HFF-Myc (cell line): ENCODE measurements around the gene YTHDF1.
A peak's percentile ranks its signal among the peaks of the same experiment; 100 is the strongest.

Source experiments
- DNase-seq: peaks from one replicate; pipeline ENCODE4 v3.0.0-alpha.2; 2011; ENCODE audit warnings: low read depth; ENCODE audit errors: extremely low read depth
- H3K4me3 ChIP-seq: replicated peaks from 2 replicates; pipeline ENCODE4 v1.5.1; 2011; ENCODE audit warnings: low read depth, mild to moderate bottlenecking, control low read depth, low read length
- CTCF ChIP-seq: IDR thresholded peaks from 2 replicates; pipeline ENCODE4 v1.5.1; 2012; ENCODE audit warnings: mild to moderate bottlenecking, low read depth, low read length, control low read depth; ENCODE audit errors: missing control alignments

The YTHDF1 gene

DNA sequence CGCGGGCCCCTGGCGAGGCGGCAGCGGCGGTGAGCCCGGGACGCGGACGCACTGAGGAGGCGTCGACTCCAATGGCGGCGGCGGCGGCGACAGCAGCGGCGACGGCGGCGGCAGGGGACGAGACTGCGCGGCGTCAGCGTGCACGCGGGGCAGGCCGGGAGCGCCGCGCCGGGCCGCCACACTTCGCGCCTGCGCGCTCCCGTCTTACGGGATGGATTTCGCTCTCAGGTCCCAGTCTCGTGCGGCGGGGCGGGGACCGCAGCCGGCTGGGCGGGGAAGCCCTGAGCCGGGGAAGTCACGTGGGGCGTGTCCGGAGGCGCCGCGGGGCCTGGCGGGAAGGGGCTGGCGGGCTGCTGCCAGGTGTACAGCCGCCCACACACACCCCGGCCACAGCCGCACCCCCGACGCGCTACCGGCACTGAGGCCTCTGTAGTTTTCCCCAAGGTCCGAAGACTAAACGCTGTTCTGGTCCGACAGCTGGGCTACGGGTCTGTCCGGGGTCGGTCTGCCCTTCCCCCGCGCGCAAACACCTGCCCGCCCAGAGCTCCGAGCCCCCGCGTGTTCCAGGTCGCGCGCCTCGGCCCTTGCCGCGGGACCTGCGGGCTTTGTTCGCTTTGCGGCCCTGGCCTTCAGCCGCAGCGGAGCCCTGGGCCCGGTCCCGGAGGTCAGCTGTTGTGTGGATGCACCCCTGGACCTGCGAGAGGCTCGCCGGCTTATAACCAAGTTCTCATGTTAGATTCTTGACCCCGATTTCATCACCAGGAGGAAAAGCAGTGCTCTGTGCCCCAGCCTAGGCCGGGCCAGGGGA lies at the start of gene YTHDF1:
YTHDF1 (minus strand) TSS at position 91 of the 808 bp plus-strand sequence. CDS start 239 bp downstream, outside the sequence.
- H3K4me3 ChIP-seq = peak within 1 kb of the TSS; percentile 83
- DNase-seq = peak; percentile 78
- no peak for TF ChIP-seq CTCF

GRCh38 chr20:63264519-63264918 lies 48.6 kb upstream of the YTHDF1 start:
- H3K4me3 ChIP-seq = no peak overlapping the region
- no peak for DNase-seq
- no peak for TF ChIP-seq CTCF

DNA sequence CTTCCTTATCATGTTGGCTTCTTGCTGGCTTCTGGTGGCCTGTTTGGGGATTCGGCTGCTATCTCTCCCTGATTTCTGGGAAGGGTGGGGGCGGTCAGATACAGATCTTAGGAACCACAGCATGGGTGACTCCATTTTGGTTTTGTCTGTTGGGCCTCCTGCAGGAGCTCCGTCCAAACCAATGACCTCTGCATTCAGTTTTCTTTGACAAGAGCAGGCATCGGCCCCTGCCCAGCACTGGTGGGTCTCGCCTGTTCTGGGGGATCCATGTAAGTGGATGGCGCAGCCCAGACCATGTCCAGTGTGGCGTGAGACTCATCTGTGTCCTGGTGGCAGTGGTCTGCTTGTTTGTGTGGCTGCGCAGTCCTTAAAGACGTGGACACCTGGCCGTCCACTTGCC lies 48.1 kb upstream of the YTHDF1 start:
- no peak for TF ChIP-seq CTCF
- DNase-seq = no peak
- no peak overlapping the region for H3K4me3 ChIP-seq

- no peak overlapping the region for H3K4me3 ChIP-seq
- DNase-seq = no peak
- no peak for TF ChIP-seq CTCF
Observed at GRCh38 chr20:63262836-63263235, 46.9 kb upstream of the YTHDF1 start.

- DNase-seq = no peak
- no peak overlapping the region for H3K4me3 ChIP-seq
- TF ChIP-seq CTCF = no peak
Observed at GRCh38 chr20:63261795-63262528, 46.0 kb upstream of the YTHDF1 start.

GRCh38 chr20:63261060-63261794 lies 45.3 kb upstream of the YTHDF1 start:
- no peak for TF ChIP-seq CTCF
- no peak overlapping the region for H3K4me3 ChIP-seq
- DNase-seq = no peak
